COLO668 (cell line): ENCODE data around the gene FGF13.

Experiments used
- DNase-seq: peaks from one replicate; lab custom pipeline; 2025; ENCODE audit not compliant: unreplicated experiment; lab: John Stamatoyannopoulos, UW

Gene FGF13

GRCh38 chrX:138711399-138712347 is at the start of gene FGF13:
Gene FGF13, minus strand, starts transcription at chrX:138711717. Its CDS starts 714 bp downstream, at chrX:138711003.
- DNase-seq: peak; percentile 3

- no peak for DNase-seq
Measured at GRCh38 chrX:138759217-138759943, 47.9 kb upstream of the FGF13 start.

GRCh38 chrX:138756234-138756633 is 44.7 kb upstream of the FGF13 start:
- no peak for DNase-seq

- DNase-seq: no peak
Measured at GRCh38 chrX:138754861-138755260, 43.3 kb upstream of the FGF13 start.

GRCh38 chrX:138748480-138748879 is 37.0 kb upstream of the FGF13 start:
- no peak for DNase-seq

GRCh38 chrX:138745196-138745595 is 33.7 kb upstream of the FGF13 start:
- peak; percentile 4 for DNase-seq

- DNase-seq: no peak
Measured at GRCh38 chrX:138742217-138742616, 30.7 kb upstream of the FGF13 start.

- no peak for DNase-seq
Measured at GRCh38 chrX:138740341-138740740, 28.8 kb upstream of the FGF13 start.

GRCh38 chrX:138723301-138723700 is 11.8 kb upstream of the FGF13 start:
- DNase-seq: no peak

GRCh38 chrX:138719396-138719795 is 7.9 kb upstream of the FGF13 start:
- no peak for DNase-seq

- no peak for DNase-seq
Measured at GRCh38 chrX:138718941-138719340, 7.4 kb upstream of the FGF13 start.

GRCh38 chrX:138710866-138711341 is 613 bp downstream of the FGF13 start:
- no peak for DNase-seq

GRCh38 chrX:138709886-138710791 is 1.4 kb downstream of the FGF13 start:
- no peak for DNase-seq

- no peak for DNase-seq
Measured at GRCh38 chrX:138708268-138708667, 3.2 kb downstream of the FGF13 start.

GRCh38 chrX:138704596-138704995 is 6.9 kb downstream of the FGF13 start:
- no peak for DNase-seq

GRCh38 chrX:138704101-138704500 is 7.4 kb downstream of the FGF13 start:
- DNase-seq: no peak

- DNase-seq: no peak
Measured at GRCh38 chrX:138692591-138692990, 18.9 kb downstream of the FGF13 start.

- DNase-seq: no peak
Measured at GRCh38 chrX:138691186-138691585, 20.3 kb downstream of the FGF13 start.

- DNase-seq: no peak
Measured at GRCh38 chrX:138690591-138690990, 20.9 kb downstream of the FGF13 start.

- DNase-seq: no peak
Measured at GRCh38 chrX:138683600-138683999, 27.9 kb downstream of the FGF13 start.

GRCh38 chrX:138669693-138670092 is 41.8 kb downstream of the FGF13 start:
- DNase-seq: no peak
